Naive thymus-derived CD8-positive, alpha-beta T cell (primary cell): ENCODE data around the gene PREX1. TPM values are rescaled to one million over a fixed set of nuclear protein-coding genes. Genes with fewer than 3 reads are reported as not detected.
"Not testable (repeated sequence)": the region's sequence is repeated elsewhere in the genome, so short reads cannot be mapped to it uniquely, and the experiment has no call there.

Experiments used
- ATAC-seq, 2 donors: fragments of 150-1000 bp; cut with Tn5 transposase in 1 of 2; sonication (Bioruptor Pico), chemical (Tn5 transposase) in 1 of 2; 1 replicate in 1 of 2; 2 replicates in 1 of 2; pipeline ENCODE4 v1.10.0; 2021; ENCODE audit warnings: mild to moderate bottlenecking in 2 of 2, moderate library complexity in 2 of 2
- POLR2A ChIA-PET: fragments of 350-600 bp; sonication (Branson Sonifier 250); formaldehyde crosslinking; loops from one replicate; lab custom pipeline; 2021; ENCODE audit warnings: antibody characterized with exemption; lab: Charles Lee
- DNase-seq, 10 donors: peaks; one replicate each; pipeline versions ENCODE4 v3.0.0 to v3.0.0-alpha.2; 2020 to 2022
- H3K27ac Mint-ChIP-seq, 10 donors: one replicate each; pipeline ENCODE4 v1.8.0; 2020 to 2022; ENCODE audit warnings: mild to moderate bottlenecking in 10 of 10, mixed read lengths in 10 of 10, moderate library complexity in 4 of 10, inconsistent platforms in 1 of 10
- H3K27me3 Mint-ChIP-seq, 5 donors: one replicate each; pipeline ENCODE4 v1.8.0; 2021 to 2022; ENCODE audit warnings: mixed read lengths in 5 of 5
- H3K36me3 Mint-ChIP-seq, 3 donors: one replicate each; pipeline ENCODE4 v1.8.0; 2020 to 2022; ENCODE audit warnings: mixed read lengths in 3 of 3, mild to moderate bottlenecking in 2 of 3, inconsistent platforms in 1 of 3
- H3K4me1 Mint-ChIP-seq, 4 donors: one replicate each; pipeline ENCODE4 v1.8.0; 2021 to 2022; ENCODE audit warnings: mixed read lengths in 4 of 4
- H3K4me3 Mint-ChIP-seq, 10 donors: one replicate each; pipeline ENCODE4 v1.8.0; 2020 to 2022; ENCODE audit warnings: mild to moderate bottlenecking in 10 of 10, mixed read lengths in 10 of 10, moderate library complexity in 6 of 10, inconsistent platforms in 1 of 10
- H3K9me3 Mint-ChIP-seq, 9 donors: one replicate each; pipeline ENCODE4 v1.8.0; 2020 to 2022; ENCODE audit warnings: mixed read lengths in 9 of 9, mild to moderate bottlenecking in 3 of 9, inconsistent platforms in 1 of 9, moderate library complexity in 1 of 9
- polyA plus RNA-seq, 3 donors: library from polyadenylated mRNA; unstranded; fragments of 300-500 nt; fragmentation: Illumina TruSeq; gene quantifications; one replicate each; pipeline ENCODE4 v1.2.3, GENCODE V29; 2021
- total RNA-seq, 8 experiments: library from RNA in 2 of 8; stranded (reverse) in 2 of 8; gene quantifications; one replicate each; pipeline ENCODE4 v1.2.3 and lab custom pipeline; 2021 to 2026

The PREX1 gene
- total and polyA plus RNA-seq, 5 experiments from 2014 or later, result 14.4 to 141 (median 38.5) TPM

- Mint-ChIP-seq H3K9me3 (peaks cover 0 to 10% (median 3%) of the 10 kb centered on the region in 9 donors), H3K27ac (peak overlapping the region in 3 of 10 donors; percentile 33 to 89 (median 50)), H3K36me3 (peaks cover 5 to 18% (median 11%) of the 10 kb centered on the region in 3 donors), H3K4me3 (no peak overlapping the region), H3K4me1 (peaks cover 40 to 63% (median 53%) of the 10 kb centered on the region in 4 donors), H3K27me3 (no peaks in the 10 kb centered on the region)
- DNase-seq, result no peak
- POLR2A ChIA-PET, result interaction anchor here (0.5 to 1.5 kb wide), 2 partner anchors 20 to 127 kb away, joined by 3 to 6 read pairs; no protein-coding TSS in a partner anchor
- ATAC-seq, result no peak
Observed at GRCh38 chr20:48777821-48778220, 50.0 kb downstream of the PREX1 start.

DNA sequence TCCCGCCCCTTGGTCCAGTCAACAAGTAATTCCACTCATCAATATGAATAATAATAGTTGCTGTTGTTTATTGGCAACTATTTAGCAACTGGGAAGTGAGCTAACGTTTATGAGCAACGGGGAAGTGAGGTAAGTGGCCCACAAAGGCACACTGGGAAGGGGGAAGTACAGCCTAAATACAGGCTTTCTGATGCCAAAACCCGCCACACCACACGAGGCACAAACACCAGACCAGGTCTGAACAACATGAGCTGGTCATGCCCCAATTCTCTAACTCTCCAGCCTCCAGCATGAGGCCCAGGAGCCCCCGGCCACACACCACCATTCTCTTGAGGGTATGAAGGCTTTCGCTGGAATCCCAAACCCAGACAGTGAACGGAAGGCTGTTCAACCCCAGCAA is 50.8 kb downstream of the PREX1 start:
- no peak overlapping the region for H3K4me3 Mint-ChIP-seq
- peaks cover 5 to 18% (median 11%) of the 10 kb centered on the region in 3 donors for H3K36me3 Mint-ChIP-seq
- no peaks in the 10 kb centered on the region for H3K27me3 Mint-ChIP-seq
- no peak for DNase-seq
- H3K9me3 Mint-ChIP-seq, result peaks cover 0 to 10% (median 3%) of the 10 kb centered on the region in 9 donors
- H3K4me1 Mint-ChIP-seq, result peaks cover 45 to 71% (median 60%) of the 10 kb centered on the region in 4 donors
- POLR2A ChIA-PET, result interaction anchor here (1.3 to 1.5 kb wide), 2 partner anchors 19 to 26 kb away, joined by 3 read pairs; no protein-coding TSS in a partner anchor
- H3K27ac Mint-ChIP-seq, result peak overlapping the region in 5 of 10 donors; percentile 8 to 46 (median 27)
- no peak for ATAC-seq

DNA sequence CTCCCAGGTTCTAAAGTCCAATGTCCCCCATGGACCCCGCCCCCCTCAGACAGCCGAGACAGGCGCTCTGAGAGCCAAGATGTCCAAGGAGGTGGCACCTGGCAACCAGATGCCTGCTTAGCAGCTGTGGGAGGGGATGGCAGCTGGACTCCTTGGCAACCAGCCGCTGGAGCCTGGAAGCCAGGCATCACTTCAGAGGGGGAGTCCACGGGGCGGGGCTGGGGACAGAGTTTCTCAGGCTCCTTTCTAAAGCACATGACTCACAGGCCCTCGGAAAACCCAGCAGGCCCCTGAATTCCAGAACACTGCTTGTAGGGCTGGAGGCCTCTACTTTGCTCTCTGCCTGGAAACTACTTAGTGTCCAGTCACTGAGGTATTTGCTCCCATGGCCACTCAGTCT is 51.5 kb downstream of the PREX1 start:
- Mint-ChIP-seq H3K9me3 (peaks cover 0 to 10% (median 3%) of the 10 kb centered on the region in 9 donors), H3K27ac (peak overlapping the region in 3 of 10 donors; percentile 8 to 47 (median 38)), H3K27me3 (no peaks in the 10 kb centered on the region), H3K36me3 (peaks cover 5 to 18% (median 11%) of the 10 kb centered on the region in 3 donors), H3K4me1 (peaks cover 43 to 77% (median 66%) of the 10 kb centered on the region in 4 donors), H3K4me3 (no peak overlapping the region)
- no peak for DNase-seq
- no peak for ATAC-seq
- POLR2A ChIA-PET, result interaction anchor here (0.7 to 1.5 kb wide), 3 partner anchors 10 to 25 kb away, joined by 3 read pairs; no protein-coding TSS in a partner anchor

- not testable (repeated sequence) for DNase-seq, H3K9me3 Mint-ChIP-seq, H3K27me3 Mint-ChIP-seq, ATAC-seq
- H3K27ac Mint-ChIP-seq, result peak overlapping the region in 8 of 10 donors; percentile 63 to 96 (median 74)
- H3K36me3 Mint-ChIP-seq, result peaks cover 5 to 18% (median 11%) of the 10 kb centered on the region in 3 donors
- H3K4me1 Mint-ChIP-seq, result peaks cover 38 to 81% (median 71%) of the 10 kb centered on the region in 4 donors
- H3K4me3 Mint-ChIP-seq, result peak overlapping the region in 1 of 10 donors; percentile 29
- POLR2A ChIA-PET, result interaction anchor here (0.7 kb wide), 1 partner anchor 9 kb away, joined by 3 read pairs; no protein-coding TSS in a partner anchor
Observed at GRCh38 chr20:48775545-48775944, 52.3 kb downstream of the PREX1 start.

GRCh38 chr20:48774696-48775095 is 53.1 kb downstream of the PREX1 start:
- POLR2A ChIA-PET, result interaction anchor here (0.7 to 3.0 kb wide), 4 partner anchors 13 to 52 kb away, joined by 3 to 16 read pairs (median 4); partner anchors contain the start of gene PREX1
- peaks cover 41 to 84% (median 78%) of the 10 kb centered on the region in 4 donors for H3K4me1 Mint-ChIP-seq
- no peak for DNase-seq
- peak overlapping the region in 4 of 10 donors; percentile 28 to 80 (median 62) for H3K4me3 Mint-ChIP-seq
- H3K27ac Mint-ChIP-seq, result peak overlapping the region in 8 of 10 donors; percentile 63 to 96 (median 82)
- ATAC-seq, result no peak
- H3K27me3 Mint-ChIP-seq, result no peaks in the 10 kb centered on the region
- H3K36me3 Mint-ChIP-seq, result peaks cover 4 to 18% (median 9%) of the 10 kb centered on the region in 3 donors
- peaks cover 0 to 6% (median 2%) of the 10 kb centered on the region in 9 donors for H3K9me3 Mint-ChIP-seq

DNA sequence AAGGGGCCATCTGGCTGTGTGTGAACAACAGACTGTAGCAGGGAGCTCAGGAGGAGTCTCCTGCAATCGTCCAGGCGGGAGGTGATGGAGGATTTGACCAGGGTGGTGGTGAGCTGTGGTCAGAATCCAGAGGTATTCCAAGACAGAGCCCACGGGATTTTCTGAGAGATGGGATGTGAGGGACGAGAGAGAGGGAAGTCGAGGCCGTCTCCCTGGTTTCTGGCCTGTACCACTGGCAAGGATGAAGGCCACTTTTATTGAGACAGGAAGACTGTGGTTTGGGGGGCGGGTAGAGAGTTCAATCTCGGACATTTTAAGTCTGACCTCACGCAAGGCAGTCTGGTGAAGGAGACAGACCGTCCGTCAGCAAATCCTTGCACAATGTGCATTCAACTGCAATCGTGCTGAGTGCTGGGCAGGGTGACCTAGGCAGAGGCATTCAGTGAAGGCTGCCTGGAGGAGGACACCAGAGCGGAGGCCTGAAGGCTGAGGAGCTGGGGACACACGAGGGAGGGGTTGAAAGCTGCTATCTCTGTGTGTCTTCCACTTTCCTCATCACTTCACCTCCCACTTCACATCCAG is 53.9 kb downstream of the PREX1 start:
- DNase-seq (no peak), ATAC-seq (no peak)
- peaks cover 46 to 88% (median 83%) of the 10 kb centered on the region in 4 donors for H3K4me1 Mint-ChIP-seq
- H3K9me3 Mint-ChIP-seq, result no peaks in the 10 kb centered on the region
- H3K36me3 Mint-ChIP-seq, result peaks cover 0 to 16% (median 5%) of the 10 kb centered on the region in 3 donors
- H3K4me3 Mint-ChIP-seq, result peak overlapping the region in 9 of 10 donors; percentile 26 to 80 (median 60)
- no peaks in the 10 kb centered on the region for H3K27me3 Mint-ChIP-seq
- H3K27ac Mint-ChIP-seq, result peak overlapping the region; percentile 38 to 96 (median 88)
- POLR2A ChIA-PET, result interaction anchor here (0.7 to 3.0 kb wide), 6 partner anchors 13 to 53 kb away, joined by 3 to 16 read pairs (median 4); partner anchors contain the start of gene PREX1

DNA sequence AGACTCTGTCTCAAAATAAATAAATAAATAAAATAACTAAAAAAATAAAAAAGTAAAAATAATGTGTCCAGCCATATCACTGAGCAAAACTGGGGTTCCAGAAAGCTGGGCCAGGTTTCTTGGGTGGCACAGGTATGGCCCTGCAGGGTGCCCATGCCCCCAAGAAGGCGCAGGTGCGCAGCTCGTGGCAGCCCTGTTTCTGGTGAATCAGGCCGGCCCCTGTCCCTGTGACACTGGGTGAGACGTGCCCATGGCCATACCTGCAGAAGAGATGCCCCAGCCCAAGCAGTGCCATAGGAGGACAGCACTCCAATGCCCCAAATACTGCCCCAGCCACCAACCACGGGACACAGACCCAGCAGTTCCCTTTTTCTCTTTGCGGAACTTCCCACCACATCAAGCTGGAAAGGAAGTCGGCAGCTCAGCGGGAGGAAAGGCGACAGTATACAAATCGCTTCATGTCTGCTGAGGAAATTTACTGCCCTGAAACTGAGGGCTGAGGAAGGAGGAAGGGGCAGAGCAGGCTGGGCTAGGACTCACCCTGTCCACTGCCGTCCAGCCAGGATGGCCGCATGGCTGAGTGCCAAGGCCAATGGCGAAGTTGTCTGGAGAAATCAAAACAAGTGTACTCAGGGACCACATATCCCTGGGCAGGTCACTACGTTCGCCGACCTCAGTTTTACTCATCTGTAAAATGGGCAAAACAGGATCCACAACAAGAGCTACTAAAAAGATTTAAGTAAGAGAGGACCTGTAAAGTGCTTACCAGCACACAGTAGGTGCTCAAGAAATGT is 55.4 kb downstream of the PREX1 start:
- H3K36me3 Mint-ChIP-seq, result peaks cover 0 to 10% (median 2%) of the 10 kb centered on the region in 3 donors
- H3K9me3 Mint-ChIP-seq, result no peaks in the 10 kb centered on the region
- DNase-seq, result peak in 4 of 10 donors; percentile 23 to 32 (median 30)
- H3K27ac Mint-ChIP-seq, result peak overlapping the region; percentile 38 to 96 (median 90)
- no peaks in the 10 kb centered on the region for H3K27me3 Mint-ChIP-seq
- peaks cover 47 to 95% (median 89%) of the 10 kb centered on the region in 4 donors for H3K4me1 Mint-ChIP-seq
- POLR2A ChIA-PET, result interaction anchor here (0.9 to 3.0 kb wide), 6 partner anchors 11 to 54 kb away, joined by 3 to 16 read pairs (median 6); partner anchors contain the start of gene PREX1
- peak in 1 of 2 donors; percentile 2 for ATAC-seq
- H3K4me3 Mint-ChIP-seq, result peak overlapping the region in 9 of 10 donors; percentile 3 to 78 (median 69)

DNA sequence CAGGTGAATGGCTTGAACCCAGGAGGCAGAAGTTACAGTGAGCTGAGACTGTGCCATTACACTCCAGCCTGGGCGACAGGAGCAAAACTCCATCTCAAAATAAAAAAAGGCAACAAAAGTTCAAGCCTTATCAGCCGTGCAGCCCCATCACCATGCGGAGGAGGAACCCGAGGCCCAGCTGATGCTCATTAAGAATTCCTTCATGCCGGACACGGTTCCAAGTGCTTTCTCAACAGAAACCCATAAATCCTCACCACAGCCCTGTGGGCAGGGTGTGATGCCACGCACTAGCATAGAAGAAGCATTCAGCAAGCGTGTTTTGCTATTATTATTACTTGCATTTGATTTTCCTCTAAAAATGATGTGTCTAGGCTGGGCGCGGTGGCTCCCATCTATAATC is 56.3 kb downstream of the PREX1 start:
- peak overlapping the region in 9 of 10 donors; percentile 46 to 96 (median 73) for H3K27ac Mint-ChIP-seq
- H3K4me1 Mint-ChIP-seq, result peaks cover 48 to 95% (median 90%) of the 10 kb centered on the region in 4 donors
- ATAC-seq, result no peak
- peak overlapping the region in 4 of 10 donors; percentile 7 to 56 (median 10) for H3K4me3 Mint-ChIP-seq
- peaks cover 0 to 10% (median 2%) of the 10 kb centered on the region in 3 donors for H3K36me3 Mint-ChIP-seq
- no peak for DNase-seq
- POLR2A ChIA-PET, result interaction anchor here (0.9 to 3.0 kb wide), 5 partner anchors 10 to 55 kb away, joined by 3 to 16 read pairs (median 7); partner anchors contain the start of gene PREX1
- H3K27me3 Mint-ChIP-seq, result no peaks in the 10 kb centered on the region
- no peaks in the 10 kb centered on the region for H3K9me3 Mint-ChIP-seq

- Mint-ChIP-seq H3K9me3 (no peaks in the 10 kb centered on the region), H3K27me3 (no peaks in the 10 kb centered on the region), H3K27ac (peak overlapping the region; percentile 58 to 100 (median 96)), H3K4me3 (peak overlapping the region in 5 of 10 donors; percentile 4 to 56 (median 9)), H3K36me3 (peaks cover 0 to 10% (median 2%) of the 10 kb centered on the region in 3 donors), H3K4me1 (peaks cover 51 to 99% (median 94%) of the 10 kb centered on the region in 4 donors)
- ATAC-seq (no peak), DNase-seq (no peak)
- POLR2A ChIA-PET, result interaction anchor here (0.8 to 2.8 kb wide), 6 partner anchors 9 to 47 kb away, joined by 3 to 13 read pairs (median 4); no protein-coding TSS in a partner anchor
Observed at GRCh38 chr20:48770700-48771442, 56.9 kb downstream of the PREX1 start.

DNA sequence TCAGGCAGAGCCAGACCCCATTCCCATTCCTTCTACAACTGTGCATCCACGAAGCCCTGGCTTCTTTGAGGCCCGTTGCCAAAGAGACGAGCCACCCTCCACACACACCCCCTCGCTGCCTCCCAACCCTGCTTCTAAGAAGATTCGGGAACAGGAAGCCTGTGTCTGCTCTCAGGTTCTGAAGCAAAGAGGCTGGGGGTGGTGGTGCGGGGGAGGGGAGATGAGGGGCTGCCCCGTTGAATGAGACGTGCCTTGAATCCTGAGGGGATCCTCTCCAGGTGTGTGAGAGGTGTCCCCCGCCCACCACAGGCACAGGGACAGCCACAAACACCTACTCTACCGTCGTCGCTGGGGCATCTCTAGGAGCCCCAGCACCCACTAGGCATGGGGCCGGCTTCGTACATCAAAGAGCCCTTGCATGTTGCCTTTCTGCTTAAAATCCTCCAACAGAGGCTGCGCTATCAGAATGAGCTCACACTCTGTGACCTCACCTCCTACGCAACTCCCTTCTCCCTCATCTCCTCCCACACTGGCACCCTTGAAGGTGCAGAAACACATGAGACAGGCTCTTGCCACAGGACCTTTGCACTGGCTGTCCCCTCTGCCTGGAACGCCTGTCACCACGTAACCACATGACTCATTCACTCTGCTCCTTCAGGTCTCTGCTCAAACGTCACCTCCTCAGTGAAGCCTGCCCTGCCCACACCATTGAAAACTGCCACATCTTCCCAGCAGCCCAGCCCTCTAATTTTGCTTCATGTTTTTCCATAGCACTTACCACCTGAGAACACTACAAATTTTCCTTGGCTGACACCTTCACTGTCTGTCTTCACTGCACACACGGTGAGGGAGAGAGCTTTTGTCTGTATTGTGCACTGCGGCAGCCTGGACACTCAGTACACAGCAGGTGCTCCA is 58.5 kb downstream of the PREX1 start:
- Mint-ChIP-seq H3K27ac (peak overlapping the region; percentile 90 to 100 (median 96)), H3K9me3 (peaks cover 0 to 8% (median 0%) of the 10 kb centered on the region in 9 donors), H3K4me3 (peak overlapping the region; percentile 0 to 85 (median 79)), H3K36me3 (peaks cover 0 to 7% (median 6%) of the 10 kb centered on the region in 3 donors), H3K4me1 (peaks cover 47 to 99% (median 89%) of the 10 kb centered on the region in 4 donors), H3K27me3 (no peaks in the 10 kb centered on the region)
- peak; percentile 56 to 95 (median 86) for DNase-seq
- ATAC-seq, result peak; percentile 84 to 90
- POLR2A ChIA-PET, result interaction anchor here (0.6 to 2.0 kb wide), 7 partner anchors 8 to 136 kb away, joined by 3 to 9 read pairs (median 4); no protein-coding TSS in a partner anchor
